Measurements from ENCODE around the gene RNF10. TPM values are rescaled to one million over a fixed set of nuclear protein-coding genes. Genes with fewer than 3 reads are reported as not detected.

RNF10 gene
- total and polyA plus RNA-seq, 8 donors = 124 to 656 (median 191) TPM

- Histone ChIP-seq H3K27ac (peak overlapping the region in 4 of 5 donors; percentile 95 to 98 (median 98)), H3K4me3 (no peak overlapping the region), H3K36me3 (peaks cover 0 to 38% (median 16%) of the 10 kb centered on the region in 4 donors), H3K27me3 (no peaks in the 10 kb centered on the region), H3K4me1 (peaks cover 76 to 100% (median 91%) of the 10 kb centered on the region in 4 donors), H3K9me3 (no peaks in the 10 kb centered on the region)
- 11 to 17% (median 15%) methylated on average over 3 of the region's 3 CpGs for WGBS, 5 donors
- intact Hi-C loops (cut with DNase I; ENCODE audit: low total_unique reads) = no loop called here
- no peak for DNase-seq
- TF ChIP-seq POLR2AphosphoS5 (IDR thresholded peaks at IDR 0.05) (peak in 1 of 3 donors; percentile 5), POLR2A (IDR thresholded peaks at IDR 0.05) (no peak)
Measured at GRCh38 chr12:120540445-120540844, 6.3 kb downstream of the RNF10 start.

DNA sequence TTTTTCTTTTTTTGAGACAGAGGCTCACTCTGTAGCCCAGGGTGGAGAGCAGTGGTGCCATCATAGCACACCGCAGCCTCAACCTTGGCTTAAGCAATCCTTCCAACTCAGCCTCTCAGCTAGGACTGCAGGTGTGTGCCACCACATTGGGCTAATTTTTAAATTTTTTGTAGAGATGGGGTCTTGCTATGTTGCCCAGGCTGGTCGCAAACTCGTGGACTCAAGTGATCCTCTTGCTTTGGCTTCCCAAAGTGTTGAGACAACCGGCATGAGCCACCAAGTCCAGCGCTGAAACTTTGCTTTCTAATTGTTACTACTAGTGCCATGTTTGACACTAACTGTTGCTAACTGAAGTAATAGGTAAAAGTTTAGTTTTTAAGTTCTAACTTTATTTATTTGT lies 8.0 kb downstream of the RNF10 start:
- TF ChIP-seq POLR2AphosphoS5 (IDR thresholded peaks at IDR 0.05) (no peak), EP300 (IDR thresholded peaks at IDR 0.05) (no peak), POLR2A (IDR thresholded peaks at IDR 0.05) (no peak)
- TF ChIP-seq, protein P1, sequence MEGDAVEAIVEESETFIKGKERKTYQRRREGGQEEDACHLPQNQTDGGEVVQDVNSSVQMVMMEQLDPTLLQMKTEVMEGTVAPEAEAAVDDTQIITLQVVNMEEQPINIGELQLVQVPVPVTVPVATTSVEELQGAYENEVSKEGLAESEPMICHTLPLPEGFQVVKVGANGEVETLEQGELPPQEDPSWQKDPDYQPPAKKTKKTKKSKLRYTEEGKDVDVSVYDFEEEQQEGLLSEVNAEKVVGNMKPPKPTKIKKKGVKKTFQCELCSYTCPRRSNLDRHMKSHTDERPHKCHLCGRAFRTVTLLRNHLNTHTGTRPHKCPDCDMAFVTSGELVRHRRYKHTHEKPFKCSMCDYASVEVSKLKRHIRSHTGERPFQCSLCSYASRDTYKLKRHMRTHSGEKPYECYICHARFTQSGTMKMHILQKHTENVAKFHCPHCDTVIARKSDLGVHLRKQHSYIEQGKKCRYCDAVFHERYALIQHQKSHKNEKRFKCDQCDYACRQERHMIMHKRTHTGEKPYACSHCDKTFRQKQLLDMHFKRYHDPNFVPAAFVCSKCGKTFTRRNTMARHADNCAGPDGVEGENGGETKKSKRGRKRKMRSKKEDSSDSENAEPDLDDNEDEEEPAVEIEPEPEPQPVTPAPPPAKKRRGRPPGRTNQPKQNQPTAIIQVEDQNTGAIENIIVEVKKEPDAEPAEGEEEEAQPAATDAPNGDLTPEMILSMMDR (IDR thresholded peaks at IDR 0.05) = no peak
- Histone ChIP-seq H3K4me3 (no peak overlapping the region), H3K27ac (peak overlapping the region in 2 of 5 donors; percentile 98), H3K4me1 (peaks cover 64 to 98% (median 88%) of the 10 kb centered on the region in 4 donors), H3K36me3 (peaks cover 10 to 55% (median 27%) of the 10 kb centered on the region in 4 donors), H3K9me3 (no peaks in the 10 kb centered on the region), H3K27me3 (no peaks in the 10 kb centered on the region)
- 95 to 98% (median 97%) methylated on average over 5 of the region's 5 CpGs for WGBS, 5 donors
- intact Hi-C loops (cut with DNase I; ENCODE audit: low total_unique reads) = no loop called here
- DNase-seq = no peak

DNA sequence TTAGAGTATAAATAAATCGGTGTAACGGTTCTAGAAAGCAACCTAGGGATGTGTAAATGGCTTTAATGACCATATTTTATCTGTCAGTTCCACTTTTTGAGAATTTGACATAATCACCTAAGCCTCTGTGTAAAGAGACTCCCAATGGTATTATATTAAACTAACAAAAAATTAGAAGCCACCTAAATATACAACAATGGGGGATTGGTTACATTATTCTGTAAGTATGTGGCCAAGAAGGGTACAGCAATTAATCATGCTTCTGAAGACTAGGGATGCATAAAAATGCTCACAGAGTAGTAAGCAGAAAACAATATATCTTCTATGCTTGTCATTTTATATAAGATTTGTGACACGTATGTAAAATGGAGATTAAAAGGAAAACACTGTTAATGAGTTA lies 10.5 kb downstream of the RNF10 start:
- TF ChIP-seq EP300 (IDR thresholded peaks at IDR 0.05) (no peak), POLR2A (IDR thresholded peaks at IDR 0.05) (no peak), POLR2AphosphoS5 (IDR thresholded peaks at IDR 0.05) (no peak)
- TF ChIP-seq, protein P1 (IDR thresholded peaks at IDR 0.05) = no peak
- Histone ChIP-seq H3K36me3 (peaks cover 30 to 80% (median 49%) of the 10 kb centered on the region in 4 donors), H3K9me3 (no peaks in the 10 kb centered on the region), H3K27me3 (no peaks in the 10 kb centered on the region), H3K27ac (peak overlapping the region in 1 of 5 donors; percentile 15), H3K4me3 (no peak overlapping the region), H3K4me1 (peaks cover 39 to 91% (median 76%) of the 10 kb centered on the region in 4 donors)
- WGBS, 5 donors = 74 to 83% (median 75%) methylated on average over 3 of the region's 3 CpGs
- no peak for DNase-seq
- intact Hi-C loops (cut with DNase I; ENCODE audit: low total_unique reads) = no loop called here

DNA sequence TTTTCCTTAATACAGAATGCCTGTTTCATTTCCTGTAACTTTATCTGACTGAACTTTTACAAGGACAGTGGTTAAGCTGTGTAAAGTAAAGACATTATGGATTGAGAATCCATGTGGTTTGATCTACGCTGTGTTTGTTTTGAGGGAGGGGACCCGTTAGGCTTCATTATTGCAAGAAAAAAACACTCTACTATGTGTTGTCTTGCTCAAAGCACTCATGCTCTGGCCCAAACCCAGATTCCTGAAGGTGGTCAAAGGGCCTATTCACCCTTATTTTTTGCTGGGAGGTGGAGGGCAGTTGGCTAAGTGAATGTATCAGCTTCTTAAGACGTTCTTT lies 11.9 kb downstream of the RNF10 start:
- H3K27ac ChIP-seq = peak overlapping the region in 2 of 5 donors; percentile 29 to 43
- DNase-seq = no peak
- H3K4me1 ChIP-seq = peaks cover 38 to 91% (median 74%) of the 10 kb centered on the region in 4 donors
- peaks cover 30 to 87% (median 61%) of the 10 kb centered on the region in 4 donors for H3K36me3 ChIP-seq
- intact Hi-C loops (cut with DNase I; ENCODE audit: low total_unique reads) = no loop called here
- H3K27me3 ChIP-seq = no peaks in the 10 kb centered on the region
- H3K9me3 ChIP-seq = no peaks in the 10 kb centered on the region
- no peak overlapping the region for H3K4me3 ChIP-seq
- TF ChIP-seq, protein P1 (IDR thresholded peaks at IDR 0.05) = no peak
- no peak for TF ChIP-seq POLR2AphosphoS5 (IDR thresholded peaks at IDR 0.05)
- TF ChIP-seq POLR2A (IDR thresholded peaks at IDR 0.05) = no peak
- TF ChIP-seq EP300 (IDR thresholded peaks at IDR 0.05) = no peak
- WGBS, 5 donors = 31 to 58% (median 46%) methylated on average over 3 of the region's 3 CpGs

GRCh38 chr12:120554678-120555077 lies 20.5 kb downstream of the RNF10 start:
- H3K4me3 ChIP-seq = no peak overlapping the region
- TF ChIP-seq POLR2A (IDR thresholded peaks at IDR 0.05) (no peak), POLR2AphosphoS5 (IDR thresholded peaks at IDR 0.05) (no peak), EP300 (IDR thresholded peaks at IDR 0.05) (no peak)
- TF ChIP-seq, protein P1 (IDR thresholded peaks at IDR 0.05) = no peak
- 73 to 96% (median 88%) methylated on average over 1 of the region's 1 CpG for WGBS, 5 donors
- H3K9me3 ChIP-seq = no peaks in the 10 kb centered on the region
- DNase-seq = no peak
- H3K4me1 ChIP-seq = peaks cover 11 to 36% (median 28%) of the 10 kb centered on the region in 4 donors
- peaks cover 47 to 97% (median 96%) of the 10 kb centered on the region in 4 donors for H3K36me3 ChIP-seq
- intact Hi-C loops (cut with DNase I; ENCODE audit: low total_unique reads) = no loop called here
- peak overlapping the region in 2 of 5 donors; percentile 1 to 41 for H3K27ac ChIP-seq
- no peaks in the 10 kb centered on the region for H3K27me3 ChIP-seq

Data from stomach (tissue), 9 donors.